DMS153 treated with DMSO at 0.1 percent for 48 hours (cell line): Measurements from ENCODE around the gene PCDHGB4.
"Not testable (repeated sequence)": the region's sequence is repeated elsewhere in the genome, so short reads cannot be mapped to it uniquely, and the experiment has no call there.

Experiments used
- DNase-seq: peaks from one replicate; lab custom pipeline; 2025; ENCODE audit not compliant: unreplicated experiment; lab: John Stamatoyannopoulos, UW

The PCDHGB4 gene

DNA sequence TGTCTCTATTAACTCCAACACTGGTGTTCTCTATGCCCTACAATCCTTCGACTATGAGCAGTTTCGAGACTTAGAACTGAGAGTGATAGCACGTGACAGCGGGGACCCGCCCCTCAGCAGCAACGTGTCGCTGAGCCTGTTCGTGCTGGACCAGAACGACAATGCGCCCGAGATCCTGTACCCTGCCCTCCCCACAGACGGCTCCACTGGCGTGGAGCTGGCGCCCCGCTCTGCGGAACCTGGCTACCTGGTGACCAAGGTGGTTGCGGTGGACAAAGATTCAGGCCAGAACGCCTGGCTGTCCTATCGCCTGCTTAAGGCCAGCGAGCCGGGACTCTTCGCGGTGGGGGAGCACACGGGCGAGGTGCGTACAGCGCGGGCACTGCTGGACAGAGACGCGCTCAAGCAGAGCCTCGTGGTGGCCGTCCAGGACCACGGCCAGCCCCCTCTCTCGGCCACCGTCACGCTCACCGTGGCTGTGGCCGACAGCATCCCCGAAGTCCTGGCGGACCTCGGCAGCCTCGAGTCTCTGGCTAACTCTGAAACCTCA is 35.3 kb downstream of the PCDHGB4 start:
- DNase-seq, result no peak

DNA sequence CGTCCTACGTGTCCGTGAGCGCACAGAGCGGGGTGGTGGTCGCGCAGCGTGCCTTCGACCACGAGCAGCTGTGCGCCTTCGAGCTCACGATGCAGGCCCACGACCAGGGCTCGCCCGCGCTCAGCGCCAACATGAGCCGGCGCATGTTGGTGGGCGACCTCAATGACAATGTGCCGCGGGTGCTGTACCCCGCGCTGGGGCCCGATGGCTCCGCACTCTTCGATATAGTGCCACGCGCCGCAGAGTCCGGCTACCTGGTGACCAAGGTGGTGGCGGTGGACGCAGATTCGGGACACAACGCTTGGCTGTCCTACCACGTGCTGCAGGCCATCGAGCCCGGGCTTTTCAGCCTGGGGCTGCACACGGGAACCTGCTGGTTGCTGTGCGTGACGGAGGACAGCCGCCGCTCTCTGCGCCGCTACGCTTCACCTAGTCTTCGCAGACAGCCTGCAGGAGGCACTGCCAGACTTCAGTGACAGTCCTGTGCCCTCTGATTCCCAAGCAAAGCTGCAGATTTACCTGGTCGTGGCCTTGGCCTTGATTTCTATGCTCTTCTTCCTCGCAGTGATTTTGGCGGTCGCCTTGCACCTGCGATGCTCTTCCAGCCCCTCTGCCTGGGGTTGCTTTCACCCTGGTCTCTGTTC is 40.4 kb downstream of the PCDHGB4 start:
- DNase-seq, result no peak

GRCh38 chr5:141430332-141431113 is 43.0 kb downstream of the PCDHGB4 start, which contains the start of gene PCDHGA12:
Gene PCDHGA12 (plus strand): TSS chr5:141430507. CDS start chr5:141430760, 253 bp downstream.
- DNase-seq, result no peak

DNA sequence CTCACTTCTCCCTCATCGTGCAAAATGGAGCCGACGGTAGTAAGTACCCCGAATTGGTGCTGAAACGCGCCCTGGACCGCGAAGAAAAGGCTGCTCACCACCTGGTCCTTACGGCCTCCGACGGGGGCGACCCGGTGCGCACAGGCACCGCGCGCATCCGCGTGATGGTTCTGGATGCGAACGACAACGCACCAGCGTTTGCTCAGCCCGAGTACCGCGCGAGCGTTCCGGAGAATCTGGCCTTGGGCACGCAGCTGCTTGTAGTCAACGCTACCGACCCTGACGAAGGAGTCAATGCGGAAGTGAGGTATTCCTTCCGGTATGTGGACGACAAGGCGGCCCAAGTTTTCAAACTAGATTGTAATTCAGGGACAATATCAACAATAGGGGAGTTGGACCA is 43.8 kb downstream of the PCDHGB4 start:
- DNase-seq, result no peak

DNA sequence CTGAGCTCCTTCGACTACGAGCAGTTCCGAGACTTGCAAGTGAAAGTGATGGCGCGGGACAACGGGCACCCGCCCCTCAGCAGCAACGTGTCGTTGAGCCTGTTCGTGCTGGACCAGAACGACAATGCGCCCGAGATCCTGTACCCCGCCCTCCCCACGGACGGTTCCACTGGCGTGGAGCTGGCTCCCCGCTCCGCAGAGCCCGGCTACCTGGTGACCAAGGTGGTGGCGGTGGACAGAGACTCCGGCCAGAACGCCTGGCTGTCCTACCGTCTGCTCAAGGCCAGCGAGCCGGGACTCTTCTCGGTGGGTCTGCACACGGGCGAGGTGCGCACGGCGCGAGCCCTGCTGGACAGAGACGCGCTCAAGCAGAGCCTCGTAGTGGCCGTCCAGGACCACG is 44.8 kb downstream of the PCDHGB4 start:
- DNase-seq, result not testable (repeated sequence)

GRCh38 chr5:141432726-141433125 is 45.2 kb downstream of the PCDHGB4 start:
- not testable (repeated sequence) for DNase-seq

DNA sequence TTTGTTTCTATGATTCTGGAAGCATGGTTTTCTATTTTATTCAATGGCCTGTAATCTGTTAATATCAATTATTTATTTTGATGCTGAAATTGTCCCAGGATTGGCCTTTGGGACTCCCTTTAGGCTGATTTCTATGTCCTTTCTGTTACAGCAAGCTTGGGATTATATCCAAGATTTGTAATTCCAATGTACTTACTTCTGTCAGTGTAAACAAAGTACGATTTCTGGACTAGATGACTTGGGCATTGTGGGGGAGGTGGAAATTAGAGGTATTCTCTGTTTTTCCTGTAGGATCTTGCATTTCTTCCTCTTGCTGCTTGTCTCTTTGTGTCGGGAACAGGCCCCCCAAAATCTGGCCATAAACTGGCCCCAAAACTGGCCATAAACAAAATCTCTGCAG is 46.5 kb downstream of the PCDHGB4 start:
- no peak for DNase-seq

- no peak for DNase-seq
Observed at GRCh38 chr5:141437221-141437620, 49.7 kb downstream of the PCDHGB4 start.

GRCh38 chr5:141439411-141440141 is 52.1 kb downstream of the PCDHGB4 start:
- DNase-seq, result no peak
